ENCODE measurements around the gene UBN2.

DNA sequence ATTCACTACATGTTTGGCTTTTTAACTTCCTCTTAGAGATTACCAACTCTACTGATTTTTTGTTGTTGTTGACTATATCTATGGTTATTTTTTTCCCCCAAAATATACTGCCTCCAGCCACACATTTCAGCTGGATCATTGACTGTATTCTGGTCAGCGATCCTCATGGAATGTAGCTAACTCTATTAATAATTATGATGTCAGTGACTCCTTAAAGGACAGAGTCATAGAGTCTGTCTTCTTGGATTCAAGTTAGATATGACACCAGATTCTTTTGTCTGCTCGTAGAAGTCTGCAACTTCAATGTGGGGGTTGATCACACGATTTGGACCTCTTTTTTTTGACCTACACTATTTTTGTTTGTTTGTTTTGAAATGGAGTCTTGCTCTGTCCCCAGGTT is 33.2 kb downstream of the UBN2 start:
- TF ChIP-seq POLR2A (IDR thresholded peaks at IDR 0.05): no peak
- TF ChIP-seq, protein P1, sequence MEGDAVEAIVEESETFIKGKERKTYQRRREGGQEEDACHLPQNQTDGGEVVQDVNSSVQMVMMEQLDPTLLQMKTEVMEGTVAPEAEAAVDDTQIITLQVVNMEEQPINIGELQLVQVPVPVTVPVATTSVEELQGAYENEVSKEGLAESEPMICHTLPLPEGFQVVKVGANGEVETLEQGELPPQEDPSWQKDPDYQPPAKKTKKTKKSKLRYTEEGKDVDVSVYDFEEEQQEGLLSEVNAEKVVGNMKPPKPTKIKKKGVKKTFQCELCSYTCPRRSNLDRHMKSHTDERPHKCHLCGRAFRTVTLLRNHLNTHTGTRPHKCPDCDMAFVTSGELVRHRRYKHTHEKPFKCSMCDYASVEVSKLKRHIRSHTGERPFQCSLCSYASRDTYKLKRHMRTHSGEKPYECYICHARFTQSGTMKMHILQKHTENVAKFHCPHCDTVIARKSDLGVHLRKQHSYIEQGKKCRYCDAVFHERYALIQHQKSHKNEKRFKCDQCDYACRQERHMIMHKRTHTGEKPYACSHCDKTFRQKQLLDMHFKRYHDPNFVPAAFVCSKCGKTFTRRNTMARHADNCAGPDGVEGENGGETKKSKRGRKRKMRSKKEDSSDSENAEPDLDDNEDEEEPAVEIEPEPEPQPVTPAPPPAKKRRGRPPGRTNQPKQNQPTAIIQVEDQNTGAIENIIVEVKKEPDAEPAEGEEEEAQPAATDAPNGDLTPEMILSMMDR (IDR thresholded peaks at IDR 0.05): no peak
